Thyroid gland (tissue), 4 donors: ENCODE measurements around the gene PPP2R5E.

Source experiments
- CTCF ChIP-seq, 6 experiments: fragments of 200-600 bp in 3 of 6; fragments of 450-650 bp in 3 of 6; sonication (generic) in 3 of 6; IDR thresholded peaks; one replicate each; pipeline ENCODE4 v1.5.1; 2016 to 2019; ENCODE audit warnings: antibody characterized with exemption in 6 of 6, mild to moderate bottlenecking in 2 of 6, inconsistent platforms in 1 of 6, moderate library complexity in 1 of 6
- POLR2A ChIP-seq, 2 donors: fragments of 450-650 bp; IDR thresholded peaks; one replicate each; pipeline ENCODE4 v1.6.1; 2017; ENCODE audit warnings: antibody characterized with exemption in 2 of 2, mild to moderate bottlenecking in 2 of 2, moderate library complexity in 1 of 2

- no peak for TF ChIP-seq CTCF (IDR thresholded peaks at IDR 0.05)
- no peak for TF ChIP-seq POLR2A (IDR thresholded peaks at IDR 0.05)
Observed at GRCh38 chr14:63480599-63480998, 62.6 kb downstream of the PPP2R5E start.
